HTR-8/SVneo (cell line): ENCODE data around the gene MARVELD1.
"Not testable (repeated sequence)": the region's sequence is repeated elsewhere in the genome, so short reads cannot be mapped to it uniquely, and the experiment has no call there.

Experiments used
- DNase-seq: peaks from one replicate; pipeline ENCODE4 v3.0.0; 2011; ENCODE audit warnings: low spot score, mixed read lengths; ENCODE audit not compliant: insufficient read length
- FAIRE-seq: peaks from 2 replicates; lab custom pipeline; 2011; peaks lifted over from hg19 to GRCh38; lab: Jason Lieb, UNC

MARVELD1 gene

DNA sequence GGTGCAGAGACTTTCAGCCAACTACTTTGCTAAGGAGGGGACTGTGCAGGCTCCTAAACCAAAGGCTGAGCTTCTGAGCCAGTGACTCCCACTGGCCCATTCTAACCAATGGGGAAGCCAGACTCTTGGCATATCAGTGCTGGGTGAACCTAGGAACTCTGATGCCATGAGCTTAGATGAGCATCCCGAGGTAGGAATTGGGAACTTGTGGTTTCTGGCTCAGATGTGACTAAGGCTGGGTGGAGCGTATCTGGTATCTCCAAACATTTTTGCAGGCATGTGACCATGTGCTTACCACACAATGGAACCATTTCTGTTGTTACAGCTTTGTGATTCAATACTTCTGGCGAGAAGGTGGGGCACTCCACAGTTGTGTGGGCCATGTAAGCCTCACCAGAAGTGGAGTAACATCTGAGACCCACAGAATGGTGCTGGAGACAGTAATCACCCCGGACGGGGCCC, 23.9 kb upstream of the MARVELD1 start:
- DNase-seq (peak; percentile 72), FAIRE-seq (peak; percentile 60)

GRCh38 chr10:97690133-97690532, 23.4 kb upstream of the MARVELD1 start:
- FAIRE-seq (no peak), DNase-seq (no peak)

DNA sequence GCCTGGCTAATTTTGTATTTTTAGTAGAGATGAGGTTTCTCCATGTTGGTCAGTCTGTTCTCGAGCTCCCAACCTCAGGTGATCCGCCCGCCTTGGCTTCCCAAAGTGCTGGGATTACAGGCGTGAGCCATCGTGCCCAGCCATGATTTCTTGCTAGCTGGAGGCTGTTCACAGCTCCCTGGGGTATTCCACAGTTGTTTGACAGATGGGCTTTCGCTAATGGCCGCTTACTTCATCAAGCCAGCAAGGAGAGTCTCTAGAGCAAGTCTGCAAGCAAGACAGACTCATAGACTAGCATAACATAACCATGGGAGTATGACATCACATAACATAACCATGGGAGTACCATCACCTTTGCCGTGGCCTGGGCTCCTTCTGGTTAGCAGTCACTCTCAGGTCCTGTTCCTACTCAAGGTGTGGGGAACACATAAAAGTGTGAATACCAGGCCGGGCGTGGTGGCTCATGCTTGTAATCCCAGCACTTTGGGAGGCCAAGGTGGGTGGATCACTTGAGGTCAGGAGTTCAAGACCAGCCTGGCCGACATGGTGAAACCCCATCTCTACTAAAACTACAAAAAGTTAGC, 15.4 kb upstream of the MARVELD1 start:
- not testable (repeated sequence) for FAIRE-seq, DNase-seq

GRCh38 chr10:97701438-97702069, 12.0 kb upstream of the MARVELD1 start:
- FAIRE-seq: no peak
- peak; percentile 82 for DNase-seq

DNA sequence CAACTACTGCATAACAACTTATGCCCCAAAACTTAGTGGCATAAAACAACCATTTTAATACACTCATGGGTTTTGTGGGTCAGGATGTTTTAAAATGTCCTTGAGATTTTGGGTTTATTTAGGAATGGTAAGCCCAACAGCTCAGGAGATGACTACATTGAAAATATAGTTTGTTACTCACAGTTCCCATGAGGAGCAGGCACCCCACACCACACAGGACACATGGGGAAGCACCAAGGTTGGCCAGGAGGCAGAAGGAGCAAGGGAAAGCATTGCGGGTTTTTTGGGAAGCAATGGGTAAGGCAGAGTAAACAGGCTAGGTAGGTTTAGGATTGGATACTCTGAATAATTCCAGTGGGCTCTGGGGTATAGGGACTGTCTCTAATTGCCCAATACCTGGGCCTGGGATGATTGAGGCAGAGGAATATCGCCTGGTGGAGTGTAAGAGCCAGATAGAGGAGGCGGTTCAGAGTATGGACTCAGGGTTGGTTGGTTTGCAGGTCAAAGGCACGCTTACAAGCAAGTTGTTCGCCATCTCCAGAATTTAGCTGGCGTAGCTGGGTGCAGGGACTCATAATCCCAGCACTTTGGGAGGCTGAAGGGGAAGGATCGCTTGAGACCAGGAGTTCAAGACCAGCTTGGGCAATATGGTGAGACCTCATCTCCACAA, 10.0 kb upstream of the MARVELD1 start:
- FAIRE-seq (no peak), DNase-seq (no peak)

- no peak for FAIRE-seq
- no peak for DNase-seq
Observed at GRCh38 chr10:97704341-97704740, 9.2 kb upstream of the MARVELD1 start.

- FAIRE-seq (no peak), DNase-seq (no peak)
Observed at GRCh38 chr10:97705006-97705670, 8.4 kb upstream of the MARVELD1 start.

GRCh38 chr10:97707134-97707861, 6.2 kb upstream of the MARVELD1 start:
- DNase-seq (no peak), FAIRE-seq (no peak)

- DNase-seq: no peak
- no peak for FAIRE-seq
Observed at GRCh38 chr10:97708167-97708566, 5.4 kb upstream of the MARVELD1 start.

DNA sequence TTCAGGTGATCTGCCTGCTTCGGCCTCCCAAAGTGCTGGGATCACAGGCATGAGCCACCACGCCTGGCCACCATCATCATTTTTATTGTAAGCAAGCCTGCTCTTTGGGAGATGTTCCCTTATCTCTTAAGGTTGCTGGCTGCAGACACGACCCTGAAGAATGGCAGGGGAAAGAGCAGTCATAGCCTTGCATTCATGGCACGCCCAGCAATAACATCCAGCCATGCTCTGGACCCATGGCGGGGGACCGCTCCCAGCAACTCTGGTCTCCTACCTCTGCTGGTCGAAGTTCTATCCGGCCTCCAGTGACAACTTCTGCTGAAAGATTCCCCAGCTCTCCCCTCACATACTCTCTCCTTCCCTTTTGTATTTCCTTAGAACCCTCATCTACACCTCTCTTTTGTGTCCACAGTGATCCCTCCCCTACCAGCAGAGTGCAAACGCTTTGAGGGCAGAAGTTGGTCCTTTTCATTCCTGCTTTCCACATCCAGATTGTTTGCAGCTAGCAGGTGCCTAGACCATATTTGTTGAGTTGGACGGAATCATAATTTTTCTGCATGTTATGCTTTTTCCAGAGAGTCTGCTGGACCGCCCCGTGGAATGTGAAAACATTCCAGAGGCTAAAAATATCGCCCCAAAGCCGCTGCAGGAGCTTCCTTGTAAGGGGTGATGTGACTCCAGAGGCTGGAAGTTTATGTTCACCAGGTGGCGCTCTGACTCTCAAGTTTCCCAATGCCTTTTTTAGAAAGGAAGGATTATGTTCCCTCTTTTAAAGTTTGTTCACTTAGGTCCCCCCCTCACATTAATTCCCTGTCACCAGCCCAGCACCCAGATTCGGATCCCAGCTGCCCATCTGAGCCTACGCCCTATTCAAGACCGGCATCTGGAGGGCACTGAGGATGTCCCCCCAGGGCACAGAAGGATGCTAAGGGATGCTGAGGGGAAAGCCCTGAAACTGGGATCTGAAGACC, 4.3 kb upstream of the MARVELD1 start:
- peak; percentile 63 for DNase-seq
- FAIRE-seq: no peak

GRCh38 chr10:97711640-97712572, 1.6 kb upstream of the MARVELD1 start:
- DNase-seq (no peak), FAIRE-seq (no peak)

DNA sequence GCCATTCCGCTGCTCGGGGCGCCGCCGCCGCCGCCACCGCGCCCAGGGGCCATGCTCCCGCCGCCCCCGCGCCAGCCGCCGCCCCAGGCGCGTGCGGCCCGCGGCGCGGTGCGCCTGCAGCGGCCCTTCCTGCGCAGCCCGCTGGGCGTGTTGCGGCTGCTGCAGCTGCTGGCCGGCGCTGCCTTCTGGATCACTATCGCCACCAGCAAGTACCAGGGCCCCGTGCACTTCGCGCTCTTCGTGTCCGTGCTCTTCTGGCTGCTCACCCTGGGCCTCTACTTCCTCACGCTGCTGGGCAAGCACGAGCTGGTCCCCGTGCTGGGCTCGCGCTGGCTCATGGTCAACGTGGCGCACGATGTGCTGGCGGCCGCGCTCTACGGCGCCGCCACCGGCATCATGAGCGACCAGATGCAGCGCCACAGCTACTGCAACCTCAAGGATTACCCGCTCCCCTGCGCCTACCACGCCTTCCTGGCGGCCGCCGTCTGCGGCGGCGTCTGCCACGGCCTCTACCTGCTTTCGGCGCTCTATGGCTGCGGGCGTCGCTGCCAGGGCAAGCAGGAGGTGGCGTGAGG, 383 bp downstream of the MARVELD1 start:
- peak; percentile 54 for DNase-seq
- FAIRE-seq: peak; percentile 79

DNA sequence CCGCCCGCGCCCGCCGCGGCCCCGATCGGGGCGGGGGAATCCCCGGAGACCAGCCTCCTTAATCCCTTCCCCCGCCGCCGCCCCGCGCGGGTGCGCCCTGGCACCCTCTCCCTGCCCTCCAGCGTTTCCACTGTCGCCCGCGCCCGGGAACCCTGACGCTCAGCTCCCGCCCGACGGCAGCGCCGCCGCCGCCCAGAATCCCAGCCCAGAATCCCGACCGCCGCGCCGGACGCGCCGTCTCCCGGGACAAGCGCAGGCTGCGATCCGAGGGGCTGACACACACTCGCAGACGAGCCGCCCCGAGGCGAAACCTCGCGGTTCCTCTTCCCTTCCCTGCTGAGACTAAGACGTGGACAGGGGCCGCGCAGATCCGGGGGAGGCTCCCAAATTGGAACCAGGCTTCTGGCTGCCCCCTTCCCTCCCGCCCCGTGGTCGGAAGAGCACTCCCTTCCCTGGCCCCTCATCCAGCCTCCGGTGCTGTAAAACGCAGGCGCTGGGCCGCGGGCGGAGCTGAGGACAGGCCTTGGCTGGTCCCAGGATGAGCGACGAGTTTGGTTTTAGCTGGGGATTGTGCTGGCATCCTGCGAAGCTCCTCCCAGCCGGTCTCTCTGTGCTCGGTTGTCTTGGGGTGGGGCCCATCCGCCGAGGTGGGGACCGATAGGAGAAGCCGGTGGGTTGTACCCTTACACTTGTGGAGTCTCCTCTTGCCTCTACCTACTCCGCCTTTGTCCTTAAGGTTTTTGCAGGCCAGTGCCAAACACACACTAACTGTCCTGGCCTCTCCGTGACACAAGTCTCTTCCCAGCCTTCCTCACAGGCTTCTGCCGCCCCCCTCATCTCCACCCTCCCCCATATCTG, 1.1 kb downstream of the MARVELD1 start:
- FAIRE-seq (peak; percentile 13), DNase-seq (peak; percentile 81)

GRCh38 chr10:97715259-97715874, 1.8 kb downstream of the MARVELD1 start:
- DNase-seq: no peak
- no peak for FAIRE-seq

DNA sequence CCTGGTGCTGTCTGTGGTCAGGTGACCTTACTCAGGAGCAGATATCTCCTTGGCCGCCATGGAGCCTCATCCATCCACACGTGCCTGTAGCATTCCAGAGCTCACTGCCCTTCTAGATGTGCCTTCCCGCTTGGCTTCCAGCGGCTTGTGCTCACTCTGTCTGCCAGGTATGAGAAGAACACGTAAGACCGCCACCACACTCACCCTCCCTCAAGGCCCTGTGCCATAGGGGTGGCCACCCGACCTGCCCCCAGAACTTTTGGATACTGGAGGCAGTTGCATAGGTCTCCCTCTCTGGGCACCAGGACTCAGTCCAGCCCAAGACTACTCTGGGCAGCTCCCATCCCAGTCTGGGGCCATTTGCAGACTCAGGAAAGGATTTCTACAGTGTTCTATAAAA, 4.1 kb downstream of the MARVELD1 start:
- no peak for DNase-seq
- peak; percentile 51 for FAIRE-seq

- FAIRE-seq (no peak), DNase-seq (no peak)
Observed at GRCh38 chr10:97718178-97718577, 4.6 kb downstream of the MARVELD1 start.
